HG03095 (cell line): ENCODE measurements around the gene FAHD1.

ENCODE experiments used
- ATAC-seq: cut with Tn5 transposase; IDR thresholded peaks from one replicate; pipeline ENCODE4 v1.9.1; 2021; ENCODE audit warnings: moderate library complexity; ENCODE audit not compliant: unreplicated experiment

The FAHD1 gene

DNA sequence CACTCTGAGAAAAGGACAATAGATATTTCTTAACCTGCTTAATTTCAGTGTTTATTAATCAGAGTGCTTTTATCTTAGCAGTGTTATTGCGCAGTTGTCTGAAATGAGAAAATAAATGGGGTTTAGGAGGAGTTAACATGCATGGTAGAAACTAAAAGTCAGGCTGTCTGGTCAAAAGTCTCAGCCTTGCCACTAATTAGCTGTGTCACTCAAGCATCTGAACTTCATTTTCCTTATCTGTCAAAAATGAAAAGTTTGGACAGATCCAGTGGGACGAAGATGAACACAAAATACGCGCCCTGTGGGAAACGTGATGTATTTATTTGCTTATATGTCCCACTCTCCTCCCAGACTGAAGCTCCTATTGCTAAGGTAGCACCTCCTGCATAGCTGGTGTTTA lies 51.2 kb downstream of the FAHD1 start:
- no peak for ATAC-seq
